Measurements from ENCODE around the gene NOLC1. TPM values are rescaled to one million over a fixed set of nuclear protein-coding genes. Genes with fewer than 3 reads are reported as not detected.

Gene NOLC1
- total RNA-seq, 4 donors from 2014 or later = 28.7 to 83.8 (median 48.5) TPM

DNA sequence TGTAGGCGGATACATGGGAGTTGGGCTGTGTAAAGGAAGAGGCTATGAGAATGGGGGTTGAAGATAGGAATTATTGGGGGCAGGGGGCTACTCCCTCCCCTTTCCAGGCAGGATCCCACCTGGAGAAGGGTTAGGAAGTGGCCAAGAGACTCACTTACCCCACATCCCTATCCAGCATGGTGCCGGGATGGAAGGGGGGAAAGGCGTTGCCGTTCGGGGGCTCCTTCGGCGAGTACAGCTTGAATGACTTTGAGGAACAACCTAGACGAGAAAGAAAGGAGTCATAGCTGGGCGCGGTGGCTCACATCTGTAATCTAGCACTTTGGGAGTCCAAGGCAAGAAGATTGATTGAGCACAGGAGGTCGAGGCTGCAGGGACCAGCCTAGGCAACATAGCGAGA, 40.9 kb upstream of the NOLC1 start:
- WGBS = 90% methylated on average over 12 of the region's 12 CpGs
- H3K36me3 ChIP-seq = peaks cover 47 to 54% (median 52%) of the 10 kb centered on the region in 4 donors
- intact Hi-C loops (cut with DNase I) = no loop called here

DNA sequence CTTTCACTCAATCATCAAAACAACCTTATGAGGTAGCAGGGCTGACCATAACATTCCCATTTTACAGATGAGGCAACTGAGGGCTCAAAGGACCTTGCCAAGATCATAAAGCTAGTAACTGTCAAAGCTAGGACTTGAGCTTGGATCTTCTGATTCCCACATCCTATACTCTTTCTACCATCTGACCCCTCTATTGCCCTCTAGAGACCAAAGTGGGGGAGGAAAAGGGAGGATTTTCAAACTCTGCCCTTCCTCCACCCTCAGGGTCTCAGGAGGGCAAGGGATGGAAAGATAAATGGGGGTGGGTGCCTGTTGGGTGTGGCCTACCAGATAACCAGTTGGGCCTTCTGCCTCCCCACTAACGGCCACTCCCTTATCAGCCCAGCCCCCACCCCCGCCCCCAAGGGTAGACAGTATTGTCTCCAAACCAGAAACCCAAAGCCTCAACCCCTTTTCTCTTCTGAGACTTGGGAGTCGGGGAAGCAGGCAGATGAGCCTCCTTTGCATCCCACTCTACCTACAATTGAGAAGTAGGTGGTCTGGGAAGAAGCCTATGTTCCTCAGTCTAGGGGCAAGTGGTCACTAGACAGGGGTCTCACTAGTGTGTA, 39.9 kb upstream of the NOLC1 start:
- H3K27ac ChIP-seq (replicated peaks in 1 of 4) = no peak overlapping the region
- peaks cover 41 to 45% (median 43%) of the 10 kb centered on the region in 4 donors for H3K36me3 ChIP-seq
- no peak overlapping the region for H3K4me3 ChIP-seq
- no peaks in the 10 kb centered on the region for H3K9me3 ChIP-seq
- DNase-seq (ENCODE audit: extremely low spot score) = no peak
- no peaks in the 10 kb centered on the region for H3K27me3 ChIP-seq
- peaks cover 44 to 60% (median 54%) of the 10 kb centered on the region in 4 donors for H3K4me1 ChIP-seq
- TF ChIP-seq EP300 (IDR thresholded peaks at IDR 0.05) (no peak), POLR2A (IDR thresholded peaks at IDR 0.05; ENCODE audit: low read depth) (no peak), POLR2AphosphoS5 (IDR thresholded peaks at IDR 0.05) (no peak)
- TF ChIP-seq, protein P1, sequence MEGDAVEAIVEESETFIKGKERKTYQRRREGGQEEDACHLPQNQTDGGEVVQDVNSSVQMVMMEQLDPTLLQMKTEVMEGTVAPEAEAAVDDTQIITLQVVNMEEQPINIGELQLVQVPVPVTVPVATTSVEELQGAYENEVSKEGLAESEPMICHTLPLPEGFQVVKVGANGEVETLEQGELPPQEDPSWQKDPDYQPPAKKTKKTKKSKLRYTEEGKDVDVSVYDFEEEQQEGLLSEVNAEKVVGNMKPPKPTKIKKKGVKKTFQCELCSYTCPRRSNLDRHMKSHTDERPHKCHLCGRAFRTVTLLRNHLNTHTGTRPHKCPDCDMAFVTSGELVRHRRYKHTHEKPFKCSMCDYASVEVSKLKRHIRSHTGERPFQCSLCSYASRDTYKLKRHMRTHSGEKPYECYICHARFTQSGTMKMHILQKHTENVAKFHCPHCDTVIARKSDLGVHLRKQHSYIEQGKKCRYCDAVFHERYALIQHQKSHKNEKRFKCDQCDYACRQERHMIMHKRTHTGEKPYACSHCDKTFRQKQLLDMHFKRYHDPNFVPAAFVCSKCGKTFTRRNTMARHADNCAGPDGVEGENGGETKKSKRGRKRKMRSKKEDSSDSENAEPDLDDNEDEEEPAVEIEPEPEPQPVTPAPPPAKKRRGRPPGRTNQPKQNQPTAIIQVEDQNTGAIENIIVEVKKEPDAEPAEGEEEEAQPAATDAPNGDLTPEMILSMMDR (IDR thresholded peaks at IDR 0.05) = no peak
- WGBS = 45% methylated on average over 3 of the region's 3 CpGs
- intact Hi-C loops (cut with DNase I) = loop anchor here (2.0 kb wide), 1 partner anchor 44 kb away; no protein-coding TSS in a partner anchor

More for the DNA sequence above, 40.9 kb upstream of the NOLC1 start:
- Histone ChIP-seq H3K27ac (replicated peaks in 1 of 4) (no peak overlapping the region), H3K4me1 (peaks cover 33 to 49% (median 43%) of the 10 kb centered on the region in 4 donors), H3K9me3 (no peaks in the 10 kb centered on the region), H3K4me3 (no peak overlapping the region), H3K27me3 (no peaks in the 10 kb centered on the region)
- TF ChIP-seq, protein P1 (IDR thresholded peaks at IDR 0.05) = no peak
- no peak for TF ChIP-seq POLR2AphosphoS5 (IDR thresholded peaks at IDR 0.05)
- no peak for TF ChIP-seq POLR2A (IDR thresholded peaks at IDR 0.05; ENCODE audit: low read depth)
- TF ChIP-seq EP300 (IDR thresholded peaks at IDR 0.05) = no peak
- no peak for DNase-seq (ENCODE audit: extremely low spot score)

DNA sequence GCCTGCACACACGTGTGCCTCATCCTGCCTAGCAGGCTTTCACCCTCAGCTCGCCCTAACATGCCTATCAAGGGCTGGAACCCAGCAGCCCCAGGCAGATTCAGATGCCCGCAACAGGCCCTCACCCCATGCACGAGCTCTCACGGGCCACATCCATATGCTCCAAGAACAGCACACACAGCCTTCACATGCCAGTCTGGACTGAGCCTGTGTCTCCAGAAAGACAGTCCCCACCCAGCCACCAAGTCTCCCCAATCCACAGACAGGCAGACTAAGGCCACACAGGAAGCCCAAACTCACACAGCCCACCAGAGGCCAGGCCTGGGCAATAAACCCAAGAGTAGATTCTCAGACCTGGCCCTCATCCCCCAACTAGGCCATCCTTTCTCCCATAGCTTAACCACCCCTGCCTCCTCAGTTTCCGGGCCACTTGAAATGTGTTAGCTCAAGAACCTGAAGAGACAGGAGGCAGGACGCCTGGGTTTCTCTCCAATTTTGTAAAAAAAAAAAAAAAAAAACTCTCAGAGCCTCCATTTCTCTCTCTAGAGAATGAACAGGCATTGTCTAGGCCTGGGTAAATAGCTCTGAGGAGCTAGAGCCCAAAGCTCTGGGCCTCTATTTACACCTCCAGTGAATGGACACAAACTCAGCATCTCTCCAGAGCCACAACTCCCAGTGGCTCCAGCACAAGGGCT, 38.8 kb upstream of the NOLC1 start:
- Histone ChIP-seq H3K4me3 (peak overlapping the region; percentile 59 to 99 (median 82)), H3K36me3 (peaks cover 30 to 34% (median 32%) of the 10 kb centered on the region in 4 donors), H3K27me3 (no peaks in the 10 kb centered on the region), H3K27ac (replicated peaks in 1 of 4) (peak overlapping the region in 3 of 4 donors; percentile 99), H3K9me3 (no peaks in the 10 kb centered on the region), H3K4me1 (peaks cover 54 to 71% (median 65%) of the 10 kb centered on the region in 4 donors)
- intact Hi-C loops (cut with DNase I) = loop anchor here (2.0 kb wide), 1 partner anchor 45 kb away; no protein-coding TSS in a partner anchor
- TF ChIP-seq, protein P1 (IDR thresholded peaks at IDR 0.05) = no peak
- TF ChIP-seq POLR2A (IDR thresholded peaks at IDR 0.05; ENCODE audit: low read depth) (no peak), POLR2AphosphoS5 (IDR thresholded peaks at IDR 0.05) (no peak), EP300 (IDR thresholded peaks at IDR 0.05) (no peak)
- WGBS = 48% methylated on average over 2 of the region's 7 CpGs
- DNase-seq (ENCODE audit: extremely low spot score) = no peak

DNA sequence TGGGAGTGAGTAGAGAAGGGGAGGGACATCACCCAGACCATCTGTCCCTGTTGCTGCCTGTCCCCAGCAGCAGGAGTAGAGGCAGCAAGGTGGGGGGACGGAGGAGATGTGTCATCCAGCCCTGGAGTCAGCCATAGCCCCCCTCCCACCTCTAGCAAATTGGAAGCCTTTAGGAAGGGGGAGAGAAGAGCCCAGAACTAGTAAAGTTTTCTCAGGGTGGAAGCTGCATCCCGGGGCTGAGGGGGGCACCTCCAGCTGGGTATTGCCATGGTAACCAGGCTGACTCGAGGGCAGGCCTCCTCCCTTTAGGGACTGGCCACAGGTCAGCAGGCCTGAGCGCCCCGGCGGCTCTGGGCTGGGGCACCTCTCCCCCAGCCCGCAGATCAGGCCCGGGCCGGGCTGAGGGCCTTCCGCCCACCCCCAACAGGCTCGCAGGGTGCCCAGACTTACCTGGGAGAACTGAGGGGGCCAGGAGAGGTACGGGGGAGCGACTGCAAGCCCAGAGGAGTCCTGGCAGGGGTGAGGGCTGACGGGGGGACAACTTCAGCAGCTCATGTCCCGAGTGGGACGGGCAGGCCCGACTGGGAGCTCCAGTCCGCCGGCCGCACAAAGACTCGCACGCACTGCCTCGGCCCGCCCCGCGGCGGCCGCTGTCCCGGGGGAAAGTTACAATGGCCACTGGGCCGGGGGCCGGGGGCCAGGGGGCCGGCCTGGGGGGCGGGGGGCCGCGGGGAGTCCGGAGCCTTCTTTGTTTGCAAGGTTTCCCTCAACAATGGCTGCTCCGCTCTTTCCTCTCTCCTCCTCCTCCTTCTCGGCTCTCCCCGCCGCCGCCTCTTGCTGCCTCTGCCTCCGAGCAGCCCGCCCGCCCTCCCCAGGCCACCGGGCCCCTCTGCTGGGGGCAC, 38.0 kb upstream of the NOLC1 start:
- Histone ChIP-seq H3K4me1 (peaks cover 62 to 79% (median 73%) of the 10 kb centered on the region in 4 donors), H3K36me3 (peaks cover 22 to 26% (median 24%) of the 10 kb centered on the region in 4 donors), H3K27ac (replicated peaks in 1 of 4) (peak overlapping the region; percentile 99), H3K27me3 (no peaks in the 10 kb centered on the region), H3K9me3 (no peaks in the 10 kb centered on the region), H3K4me3 (peak overlapping the region; percentile 59 to 99 (median 82))
- under 1% methylated on average over 23 of the region's 45 CpGs for WGBS
- intact Hi-C loops (cut with DNase I) = loop anchor here (2.0 kb wide), 1 partner anchor 45 kb away; no protein-coding TSS in a partner anchor
- no peak for DNase-seq (ENCODE audit: extremely low spot score)
- TF ChIP-seq POLR2AphosphoS5 (IDR thresholded peaks at IDR 0.05) (no peak), EP300 (IDR thresholded peaks at IDR 0.05) (no peak), POLR2A (IDR thresholded peaks at IDR 0.05; ENCODE audit: low read depth) (no peak)
- TF ChIP-seq, protein P1 (IDR thresholded peaks at IDR 0.05) = no peak
